Hepatocyte (in vitro differentiated cells): ENCODE data around the gene MUC5B. TPM values are rescaled to one million over a fixed set of nuclear protein-coding genes. Genes with fewer than 3 reads are reported as not detected.
"Not testable (repeated sequence)": the region's sequence is repeated elsewhere in the genome, so short reads cannot be mapped to it uniquely, and the experiment has no call there.

Source experiments
- DNase-seq: peaks from one replicate; pipeline ENCODE4 v3.0.0-alpha.2; 2016; ENCODE audit warnings: low spot score
- H2AFZ ChIP-seq: fragments of 200-600 bp; sonication (generic); 2 replicates; pipeline ENCODE4 v1.6.0; 2016; ENCODE audit warnings: antibody characterized with exemption, mild to moderate bottlenecking
- H3K27ac ChIP-seq: fragments of 200-600 bp; sonication (generic); 2 replicates; pipeline ENCODE4 v1.5.1; 2016; ENCODE audit warnings: mild to moderate bottlenecking
- H3K27me3 ChIP-seq: fragments of 200-600 bp; sonication (generic); 2 replicates; pipeline ENCODE4 v1.6.1; 2016
- H3K36me3 ChIP-seq: fragments of 200-600 bp; sonication (generic); replicated peaks from 2 replicates; pipeline ENCODE4 v1.5.1; 2016; ENCODE audit warnings: low read depth; ENCODE audit not compliant: insufficient read depth
- H3K4me1 ChIP-seq: fragments of 200-600 bp; sonication (generic); 2 replicates; pipeline ENCODE4 v1.5.1; 2016; ENCODE audit warnings: mild to moderate bottlenecking, moderate library complexity; ENCODE audit not compliant: insufficient read depth
- H3K4me2 ChIP-seq: fragments of 200-600 bp; sonication (generic); 2 replicates; pipeline ENCODE4 v1.6.0; 2016
- H3K4me3 ChIP-seq: fragments of 200-600 bp; sonication (generic); 2 replicates; pipeline ENCODE4 v1.5.1; 2016; ENCODE audit warnings: mild to moderate bottlenecking
- H3K79me2 ChIP-seq: fragments of 200-600 bp; sonication (generic); 2 replicates; pipeline ENCODE4 v1.6.0; 2017; ENCODE audit warnings: mild to moderate bottlenecking
- H3K9me2 ChIP-seq: fragments of 200-600 bp; sonication (generic); replicated peaks from 2 replicates; pipeline ENCODE4 v1.6.0; 2017; ENCODE audit warnings: mild to moderate bottlenecking; ENCODE audit not compliant: insufficient read depth
- H3K9me3 ChIP-seq: fragments of 200-600 bp; sonication (generic); 2 replicates; pipeline ENCODE4 v1.5.1; 2016; ENCODE audit warnings: low read depth, mild to moderate bottlenecking
- H4K20me1 ChIP-seq: fragments of 200-600 bp; sonication (generic); 2 replicates; pipeline ENCODE4 v1.6.0; 2016; ENCODE audit warnings: mild to moderate bottlenecking; ENCODE audit not compliant: insufficient read depth, poor library complexity, severe bottlenecking
- CTCF ChIP-seq: fragments of 200-600 bp; sonication (generic); IDR thresholded peaks from 2 replicates; pipeline ENCODE4 v1.5.1; 2016; ENCODE audit warnings: antibody characterized with exemption, mild to moderate bottlenecking; ENCODE audit not compliant: poor library complexity
- EZH2 ChIP-seq: fragments of 200-600 bp; sonication (generic); IDR thresholded peaks from 2 replicates; pipeline ENCODE4 v1.6.1; 2016; ENCODE audit warnings: antibody characterized with exemption, mild to moderate bottlenecking, borderline replicate concordance
- EZH2phosphoT487 ChIP-seq: fragments of 200-600 bp; sonication (generic); IDR thresholded peaks from one replicate; pipeline ENCODE4 v1.6.1; 2018; ENCODE audit warnings: antibody characterized with exemption, mild to moderate bottlenecking, low read depth, moderate library complexity; ENCODE audit not compliant: unreplicated experiment, severe bottlenecking
- WGBS: methylation state at CpG from one replicate; pipeline ENCODE4 v1.1.6; 2016; ENCODE audit warnings: low lambda C conversion rate; ENCODE audit errors: missing lambda C conversion rate; 5-methylcytosine and 5-hydroxymethylcytosine counted together
- polyA plus RNA-seq: library from polyadenylated mRNA; unstranded; fragments of >200 nt; fragmentation: Nextera tagmentation; extraction: Ambion mirVana; gene quantifications from 2 replicates; pipeline ENCODE4 v1.2.1, GENCODE V29; 2016
- total RNA-seq: library from RNA; depleted of rRNA; stranded (reverse); fragments of >200 nt; gene quantifications from 2 replicates; pipeline ENCODE4 v1.2.3, GENCODE V29; 2014

Gene MUC5B
- total and polyA plus RNA-seq, 2 experiments from 2014 or later: 0.07 to 0.15 TPM

- WGBS: 72% methylated on average over 11 of the region's 15 CpGs
- not testable (repeated sequence) for H3K4me2 ChIP-seq, H2AFZ ChIP-seq, H3K36me3 ChIP-seq, H3K9me2 ChIP-seq, H3K4me1 ChIP-seq, H3K9me3 ChIP-seq, DNase-seq, H4K20me1 ChIP-seq, H3K4me3 ChIP-seq, H3K79me2 ChIP-seq, H3K27me3 ChIP-seq, H3K27ac ChIP-seq
These were observed 34.3 kb upstream of the MUC5B start for GRCh38 chr11:1188451-1189130.

DNA sequence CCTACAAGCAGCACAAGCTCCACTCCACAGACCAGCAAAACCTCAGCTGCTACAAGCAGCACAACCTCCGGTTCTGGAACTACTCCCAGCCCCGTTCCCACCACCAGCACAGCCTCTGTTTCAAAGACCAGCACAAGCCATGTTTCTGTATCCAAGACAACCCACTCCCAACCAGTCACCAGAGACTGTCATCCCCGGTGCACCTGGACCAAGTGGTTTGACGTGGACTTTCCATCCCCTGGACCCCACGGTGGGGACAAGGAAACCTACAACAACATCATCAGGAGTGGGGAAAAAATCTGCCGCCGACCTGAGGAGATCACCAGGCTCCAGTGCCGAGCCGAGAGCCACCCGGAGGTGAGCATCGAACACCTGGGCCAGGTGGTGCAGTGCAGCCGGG is 33.0 kb upstream of the MUC5B start:
- not testable (repeated sequence) for H3K79me2 ChIP-seq, H2AFZ ChIP-seq, H3K9me2 ChIP-seq, H3K27ac ChIP-seq, H3K27me3 ChIP-seq, H3K9me3 ChIP-seq, H3K36me3 ChIP-seq, DNase-seq, H3K4me1 ChIP-seq, H4K20me1 ChIP-seq, H3K4me3 ChIP-seq, H3K4me2 ChIP-seq
- 72% methylated on average over 7 of the region's 12 CpGs for WGBS

GRCh38 chr11:1191786-1192470 is 30.9 kb upstream of the MUC5B start:
- H3K9me2 ChIP-seq, DNase-seq, H2AFZ ChIP-seq, H3K9me3 ChIP-seq, H3K27me3 ChIP-seq, H3K4me1 ChIP-seq, H3K27ac ChIP-seq, H3K36me3 ChIP-seq, H3K4me2 ChIP-seq, H4K20me1 ChIP-seq, H3K4me3 ChIP-seq, H3K79me2 ChIP-seq: not testable (repeated sequence)
- WGBS: 90% methylated on average over 22 of the region's 22 CpGs

GRCh38 chr11:1192741-1193325 is 30.0 kb upstream of the MUC5B start:
- DNase-seq: no peak
- TF ChIP-seq EZH2: no peak
- TF ChIP-seq EZH2phosphoT487: no peak
- no peak for TF ChIP-seq CTCF
- WGBS: 91% methylated on average over 17 of the region's 17 CpGs

More at GRCh38 chr11:1192741-1193325, 30.0 kb upstream of the MUC5B start:
- H3K36me3 ChIP-seq: no peaks in the 10 kb centered on the region
- no peaks in the 10 kb centered on the region for H3K9me2 ChIP-seq
- H3K27me3 ChIP-seq: no peaks in the 10 kb centered on the region
- H3K4me2 ChIP-seq: no peak overlapping the region
- H3K9me3 ChIP-seq: no peaks in the 10 kb centered on the region
- H3K79me2 ChIP-seq: no peaks in the 10 kb centered on the region
- no peaks in the 10 kb centered on the region for H4K20me1 ChIP-seq
- no peak overlapping the region for H3K4me3 ChIP-seq
- no peak overlapping the region for H2AFZ ChIP-seq
- H3K4me1 ChIP-seq: no peaks in the 10 kb centered on the region
- H3K27ac ChIP-seq: no peak overlapping the region
